Measurements from ENCODE around the gene SERPINE1.

GRCh38 chr7:101151908-101152651 is 25.2 kb downstream of the SERPINE1 start:
- TF ChIP-seq POLR2A (IDR thresholded peaks at IDR 0.05; ENCODE audit: low read length) (no peak), GATA1 (IDR thresholded peaks at IDR 0.05; ENCODE audit: low read depth, low read length) (no peak)
